SJSA1 (cell line): ENCODE measurements around the gene RSAD2. TPM values are rescaled to one million over a fixed set of nuclear protein-coding genes. Genes with fewer than 3 reads are reported as not detected.
"Not testable (repeated sequence)": the region's sequence is repeated elsewhere in the genome, so short reads cannot be mapped to it uniquely, and the experiment has no call there.

Experiments used
- DNase-seq, 2 experiments: peaks; one replicate each; pipeline ENCODE4 v3.0.0-alpha.2; 2015 to 2020; ENCODE audit warnings: low spot score in 2 of 2, low read depth in 1 of 2
- H3K27ac ChIP-seq: fragments of 250-450 bp; sonication (Bioruptor Pico); 2 replicates; pipeline ENCODE4 v1.5.1; 2020; ENCODE audit warnings: mild to moderate bottlenecking, moderate library complexity
- H3K27me3 ChIP-seq: fragments of 250-450 bp; sonication (Bioruptor Pico); replicated peaks from 2 replicates; pipeline ENCODE4 v1.5.1; 2020; ENCODE audit warnings: mild to moderate bottlenecking, moderate library complexity
- H3K36me3 ChIP-seq: fragments of 250-450 bp; sonication (Bioruptor Pico); 2 replicates; pipeline ENCODE4 v1.5.1; 2020; ENCODE audit warnings: mild to moderate bottlenecking
- H3K4me1 ChIP-seq: fragments of 250-450 bp; sonication (Bioruptor Pico); replicated peaks from 2 replicates; pipeline ENCODE4 v1.6.1; 2021; ENCODE audit warnings: mild to moderate bottlenecking
- H3K4me3 ChIP-seq: fragments of 250-450 bp; sonication (Bioruptor Pico); 2 replicates; pipeline ENCODE4 v1.5.1; 2020; ENCODE audit warnings: mild to moderate bottlenecking
- H3K9me3 ChIP-seq: fragments of 250-450 bp; sonication (Bioruptor Pico); replicated peaks from 2 replicates; pipeline ENCODE4 v1.5.1; 2020; ENCODE audit warnings: mild to moderate bottlenecking
- total RNA-seq: library from RNA; depleted of rRNA; stranded (reverse); fragments of >200 nt; shearing (Covaris generic); gene quantifications from 2 replicates; pipeline ENCODE4 v1.2.3, GENCODE V29; 2014

RSAD2 gene
- total RNA-seq, 1 experiment from 2014 or later: not detected

DNA sequence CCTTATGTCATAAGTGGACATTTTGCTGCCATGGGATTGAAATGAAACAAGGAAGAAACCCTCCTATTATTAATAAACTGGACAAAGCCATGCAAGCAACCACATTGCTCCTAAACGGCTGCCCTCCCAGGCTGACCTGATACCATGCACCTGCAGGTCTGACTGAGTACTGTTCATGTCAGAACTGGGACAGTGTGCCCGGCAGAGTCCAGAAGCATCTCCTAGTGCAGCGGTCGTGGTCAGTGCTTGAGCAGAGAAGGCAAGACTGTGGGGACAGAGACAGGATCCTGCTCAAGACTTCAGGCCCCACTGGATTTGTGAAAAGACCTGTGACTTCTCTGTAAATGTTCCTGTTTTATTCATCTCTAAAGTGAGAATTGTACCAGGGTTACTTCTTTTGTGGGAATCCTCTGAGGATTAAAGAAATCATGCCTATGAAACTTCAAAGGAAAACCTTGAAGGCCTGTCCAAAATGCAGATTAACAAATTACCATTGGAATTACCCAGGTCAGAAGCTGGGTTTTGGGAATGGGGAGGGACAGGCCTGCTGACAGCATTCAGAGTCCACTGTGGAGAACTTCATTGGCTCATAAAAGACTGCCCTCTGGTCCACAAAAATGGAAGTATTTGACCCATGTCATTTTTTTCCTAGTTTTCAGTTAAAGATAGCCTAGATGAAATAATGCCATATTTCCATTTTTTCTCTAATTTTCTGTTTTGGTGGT lies 53.5 kb downstream of the RSAD2 start:
- DNase-seq: no peak
- Histone ChIP-seq H3K27me3 (no peaks in the 10 kb centered on the region), H3K4me3 (no peak overlapping the region), H3K27ac (no peak overlapping the region), H3K9me3 (no peaks in the 10 kb centered on the region), H3K36me3 (no peaks in the 10 kb centered on the region), H3K4me1 (no peaks in the 10 kb centered on the region)

DNA sequence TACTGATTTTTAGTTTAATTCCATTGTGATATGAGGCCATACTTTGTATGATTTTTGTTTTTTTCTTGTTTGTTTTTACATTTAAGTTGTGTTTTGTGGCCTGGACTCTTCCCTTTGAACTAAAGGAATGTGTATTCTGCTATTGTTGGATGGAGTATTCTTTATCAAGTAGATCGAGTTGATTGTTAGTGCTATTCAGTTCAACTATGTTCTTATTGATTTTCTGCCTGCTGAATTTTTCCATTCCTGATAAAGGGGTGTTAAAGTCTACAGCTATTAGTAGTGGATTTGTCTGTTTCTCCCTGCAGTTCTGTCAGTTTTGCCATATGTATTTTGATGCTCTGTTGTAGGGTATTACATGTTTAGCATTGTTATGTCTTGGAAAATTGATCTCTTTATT lies 54.2 kb downstream of the RSAD2 start:
- Histone ChIP-seq H3K27me3 (no peaks in the 10 kb centered on the region), H3K36me3 (no peaks in the 10 kb centered on the region), H3K9me3 (no peaks in the 10 kb centered on the region), H3K4me1 (no peaks in the 10 kb centered on the region), H3K27ac (no peak overlapping the region), H3K4me3 (no peak overlapping the region)
- no peak for DNase-seq

- Histone ChIP-seq H3K4me3 (no peak overlapping the region), H3K27me3 (no peaks in the 10 kb centered on the region), H3K9me3 (no peaks in the 10 kb centered on the region), H3K4me1 (no peaks in the 10 kb centered on the region), H3K27ac (no peak overlapping the region), H3K36me3 (no peaks in the 10 kb centered on the region)
- no peak for DNase-seq
These were observed 54.6 kb downstream of the RSAD2 start for GRCh38 chr2:6932206-6932605.

- Histone ChIP-seq H3K9me3 (no peaks in the 10 kb centered on the region), H3K27ac (no peak overlapping the region), H3K4me1 (no peaks in the 10 kb centered on the region), H3K36me3 (no peaks in the 10 kb centered on the region), H3K27me3 (no peaks in the 10 kb centered on the region), H3K4me3 (no peak overlapping the region)
- no peak for DNase-seq
These were observed 55.3 kb downstream of the RSAD2 start for GRCh38 chr2:6932828-6933227.

DNA sequence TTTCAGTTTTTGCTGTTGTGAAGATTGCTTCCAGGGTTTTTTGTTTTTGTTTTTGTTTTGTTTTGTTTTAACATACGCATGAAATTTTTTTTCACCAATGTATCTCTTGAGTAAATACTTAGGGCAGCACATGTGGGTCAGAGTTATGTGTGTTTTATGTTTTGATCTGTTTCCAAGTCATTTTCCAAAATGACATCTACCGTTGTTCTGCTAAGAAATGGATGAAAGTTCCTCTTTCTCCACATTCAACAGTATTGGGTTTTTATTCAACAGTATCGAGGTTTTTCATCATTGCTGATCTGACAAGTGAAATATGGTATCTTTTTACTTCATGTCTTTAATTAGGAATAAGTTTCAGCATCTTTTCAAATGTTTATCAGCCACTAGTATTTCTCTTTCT lies 56.3 kb downstream of the RSAD2 start:
- H3K36me3 ChIP-seq: no peaks in the 10 kb centered on the region
- no peak for DNase-seq
- H3K4me1 ChIP-seq: no peaks in the 10 kb centered on the region
- H3K27me3 ChIP-seq: no peaks in the 10 kb centered on the region
- H3K9me3 ChIP-seq: no peaks in the 10 kb centered on the region
- H3K4me3 ChIP-seq: no peak overlapping the region
- H3K27ac ChIP-seq: no peak overlapping the region

- H3K36me3 ChIP-seq: no peaks in the 10 kb centered on the region
- no peak for DNase-seq
- no peak overlapping the region for H3K27ac ChIP-seq
- H3K27me3 ChIP-seq: no peaks in the 10 kb centered on the region
- no peaks in the 10 kb centered on the region for H3K4me1 ChIP-seq
- no peak overlapping the region for H3K4me3 ChIP-seq
- no peaks in the 10 kb centered on the region for H3K9me3 ChIP-seq
These were observed 56.8 kb downstream of the RSAD2 start for GRCh38 chr2:6934345-6934744.

DNA sequence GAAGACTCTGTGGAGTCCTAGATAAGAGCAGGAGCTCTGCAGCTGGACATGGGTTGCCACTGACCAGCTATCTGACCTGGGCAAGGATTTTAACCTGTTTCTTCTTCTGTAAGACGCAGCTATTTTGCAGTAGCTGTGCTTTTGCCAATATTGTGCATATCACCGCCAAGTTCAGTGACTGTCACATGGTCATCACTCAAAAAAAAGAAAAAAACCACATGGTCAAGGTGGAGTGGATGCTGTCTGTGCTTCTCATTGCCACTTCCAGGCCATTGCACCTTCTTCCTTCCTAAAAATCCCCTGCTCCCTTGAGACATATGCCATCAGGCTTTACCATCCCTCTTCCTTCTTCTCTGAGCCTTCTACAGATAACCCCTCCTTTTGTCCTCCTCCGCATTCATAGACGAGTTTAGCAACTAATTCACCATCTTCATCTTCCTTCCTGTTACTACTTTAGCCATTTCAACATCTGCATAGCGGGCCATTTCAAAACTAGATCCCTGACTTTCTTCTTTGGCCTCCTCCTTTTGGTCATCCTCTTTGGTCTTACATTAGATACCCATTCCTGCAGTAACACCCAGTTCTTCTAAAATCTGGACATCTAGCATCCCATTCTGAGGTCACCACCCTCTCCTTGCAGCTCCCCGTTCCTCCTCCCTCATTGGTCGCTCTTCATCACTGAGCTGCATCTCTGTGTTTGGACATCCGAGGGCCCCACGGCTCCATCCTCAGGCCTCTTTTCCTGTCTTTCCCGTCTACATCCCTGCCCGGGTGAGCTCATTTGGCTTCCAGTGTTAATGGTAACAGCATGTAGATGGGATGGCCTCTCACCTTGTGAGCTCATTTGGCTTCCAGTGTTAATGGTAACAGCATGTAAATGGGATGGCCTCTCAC lies 57.4 kb downstream of the RSAD2 start:
- no peaks in the 10 kb centered on the region for H3K9me3 ChIP-seq
- DNase-seq: no peak
- no peak overlapping the region for H3K4me3 ChIP-seq
- H3K36me3 ChIP-seq: no peaks in the 10 kb centered on the region
- H3K27me3 ChIP-seq: no peaks in the 10 kb centered on the region
- H3K27ac ChIP-seq: no peak overlapping the region
- no peaks in the 10 kb centered on the region for H3K4me1 ChIP-seq

- H3K27me3 ChIP-seq, H3K36me3 ChIP-seq, H3K4me3 ChIP-seq, H3K4me1 ChIP-seq, DNase-seq, H3K27ac ChIP-seq, H3K9me3 ChIP-seq: not testable (repeated sequence)
These were observed 58.1 kb downstream of the RSAD2 start for GRCh38 chr2:6935652-6936020.

- Histone ChIP-seq H3K27ac (no peak overlapping the region), H3K9me3 (no peaks in the 10 kb centered on the region), H3K27me3 (no peaks in the 10 kb centered on the region)
These were observed 59.6 kb downstream of the RSAD2 start for GRCh38 chr2:6937157-6937556.

DNA sequence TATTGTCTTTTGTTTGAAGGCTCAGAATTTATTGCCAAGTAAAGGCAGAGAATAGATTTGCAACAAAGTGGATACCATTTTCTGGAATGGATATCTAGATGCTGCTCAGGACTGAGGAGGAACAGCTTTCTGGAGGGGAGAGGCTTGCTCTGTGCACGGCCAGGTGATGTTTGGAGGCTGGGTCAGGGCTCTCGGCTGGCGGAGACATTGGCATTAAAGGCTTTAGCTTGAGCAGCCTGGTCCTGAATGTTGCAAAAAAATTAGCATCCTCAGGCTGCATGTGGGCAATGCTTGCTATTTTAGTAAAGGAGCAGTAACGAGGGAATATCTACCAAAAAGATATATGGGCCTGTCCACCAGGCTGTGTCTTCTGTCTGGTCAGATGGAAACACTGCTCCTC lies 60.0 kb downstream of the RSAD2 start:
- H3K27me3 ChIP-seq: no peaks in the 10 kb centered on the region
- H3K4me1 ChIP-seq: peaks cover 2% of the 10 kb centered on the region; the same call in 1 of the 2 replicates
- no peaks in the 10 kb centered on the region for H3K9me3 ChIP-seq
- H3K36me3 ChIP-seq: no peaks in the 10 kb centered on the region
- H3K4me3 ChIP-seq: no peak overlapping the region
- H3K27ac ChIP-seq: no peak overlapping the region
- DNase-seq: no peak

More at GRCh38 chr2:6937157-6937556, 59.6 kb downstream of the RSAD2 start:
- Histone ChIP-seq H3K36me3 (no peaks in the 10 kb centered on the region), H3K4me1 (no peaks in the 10 kb centered on the region), H3K4me3 (no peak overlapping the region)
- no peak for DNase-seq

DNA sequence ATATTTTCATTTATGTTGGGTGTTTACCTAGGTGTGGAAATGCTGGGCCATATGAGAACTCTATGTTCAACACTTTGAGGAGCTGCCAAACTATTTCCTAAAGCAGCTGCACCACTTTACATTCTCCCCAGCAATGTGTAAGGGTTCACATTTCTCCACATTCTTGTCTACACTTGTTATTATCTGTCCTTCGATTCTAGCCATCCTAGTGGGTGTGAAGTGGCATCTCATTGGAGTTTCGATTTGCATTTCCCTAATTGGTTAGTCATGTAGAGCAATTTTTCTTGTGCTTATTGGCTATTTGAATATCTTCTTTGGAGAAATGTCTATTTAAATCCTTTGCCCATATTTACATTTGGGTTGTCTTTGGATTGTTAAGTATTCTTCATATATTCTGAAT lies 61.5 kb downstream of the RSAD2 start:
- DNase-seq: no peak
- H3K9me3 ChIP-seq: no peaks in the 10 kb centered on the region
- no peaks in the 10 kb centered on the region for H3K27me3 ChIP-seq

DNA sequence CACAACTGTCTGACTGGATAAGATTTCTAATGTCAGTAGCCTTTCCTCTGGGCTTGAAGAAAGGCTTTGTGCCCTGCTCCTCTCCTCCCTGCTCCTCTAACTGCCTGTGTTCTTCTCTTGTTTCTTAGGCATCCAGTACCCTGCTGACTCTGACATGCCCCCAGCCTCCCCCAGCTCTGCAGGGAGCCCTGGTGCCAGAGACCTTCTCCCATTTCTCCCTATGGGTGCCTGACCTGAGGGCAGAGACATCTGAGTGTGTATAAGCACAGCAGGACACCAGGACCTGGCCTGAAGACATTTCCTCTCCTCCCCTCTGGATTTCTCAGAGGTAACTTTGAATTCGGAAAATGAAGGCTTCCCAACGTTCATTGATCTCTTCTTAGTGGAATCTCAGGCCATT lies 63.2 kb downstream of the RSAD2 start:
- H3K4me1 ChIP-seq: peaks cover 17% of the 10 kb centered on the region
- H3K9me3 ChIP-seq: no peaks in the 10 kb centered on the region
- H3K27me3 ChIP-seq: no peaks in the 10 kb centered on the region
- H3K27ac ChIP-seq: no peak overlapping the region
- no peak overlapping the region for H3K4me3 ChIP-seq
- no peak for DNase-seq
- H3K36me3 ChIP-seq: no peaks in the 10 kb centered on the region

More for the DNA sequence above, 61.5 kb downstream of the RSAD2 start:
- Histone ChIP-seq H3K4me3 (no peak overlapping the region), H3K27ac (no peak overlapping the region), H3K36me3 (no peaks in the 10 kb centered on the region), H3K4me1 (peaks cover 15% of the 10 kb centered on the region)

GRCh38 chr2:6941299-6942046 lies 63.9 kb downstream of the RSAD2 start:
- DNase-seq: no peak
- H3K27ac ChIP-seq: no peak overlapping the region
- no peaks in the 10 kb centered on the region for H3K36me3 ChIP-seq

GRCh38 chr2:6942848-6943247 lies 65.3 kb downstream of the RSAD2 start:
- DNase-seq: peak in 1 of 2 experiments; percentile 68
- Histone ChIP-seq H3K4me3 (no peak overlapping the region), H3K9me3 (no peaks in the 10 kb centered on the region), H3K27ac (peak overlapping the region; percentile 33; the same call in 1 of the 2 replicates), H3K4me1 (peaks cover 23% of the 10 kb centered on the region), H3K27me3 (no peaks in the 10 kb centered on the region), H3K36me3 (no peaks in the 10 kb centered on the region)

More at GRCh38 chr2:6941299-6942046, 63.9 kb downstream of the RSAD2 start:
- Histone ChIP-seq H3K27me3 (no peaks in the 10 kb centered on the region), H3K4me1 (peaks cover 19% of the 10 kb centered on the region), H3K4me3 (no peak overlapping the region), H3K9me3 (no peaks in the 10 kb centered on the region)
